Measurements from ENCODE around the gene LUC7L. TPM values are rescaled to one million over a fixed set of nuclear protein-coding genes. Genes with fewer than 3 reads are reported as not detected.
"Not testable (repeated sequence)": the region's sequence is repeated elsewhere in the genome, so short reads cannot be mapped to it uniquely, and the experiment has no call there.

LUC7L gene
- total RNA-seq, 6 experiments from 2014 or later: 35.8 to 47.5 (median 41.7) TPM

GRCh38 chr16:230949-231348 is 1.7 kb upstream of the LUC7L start:
- Mint-ChIP-seq H3K36me3 (ENCODE audit: low read depth) (peaks cover 28% of the 10 kb centered on the region), H3K9me3 (no peaks in the 10 kb centered on the region; the same call in 1 of the 2 replicates), H3K4me1 (ENCODE audit: low read depth) (peaks cover 38% of the 10 kb centered on the region), H3K27ac (no peak overlapping the region), H3K4me3 (no peak overlapping the region), H3K27me3 (ENCODE audit: insufficient read depth) (peaks cover 2% of the 10 kb centered on the region; the same call in 1 of the 2 replicates)
- DNase-seq: no peak
- TF ChIP-seq CTCF (IDR thresholded peaks at IDR 0.05): no peak

- H3K27ac Mint-ChIP-seq; H3K4me3 Mint-ChIP-seq; DNase-seq; H3K27me3 Mint-ChIP-seq (ENCODE audit: insufficient read depth); H3K9me3 Mint-ChIP-seq: not testable (repeated sequence)
- Mint-ChIP-seq H3K4me1 (ENCODE audit: low read depth) (peaks cover 35% of the 10 kb centered on the region), H3K36me3 (ENCODE audit: low read depth) (peaks cover 28% of the 10 kb centered on the region)
Measured at GRCh38 chr16:230351-230750, 1.1 kb upstream of the LUC7L start.

GRCh38 chr16:229731-230281 is 557 bp upstream of the LUC7L start:
- no peak for DNase-seq
- Mint-ChIP-seq H3K27me3 (ENCODE audit: insufficient read depth) (no peaks in the 10 kb centered on the region), H3K4me1 (ENCODE audit: low read depth) (peaks cover 35% of the 10 kb centered on the region), H3K27ac (no peak overlapping the region), H3K36me3 (ENCODE audit: low read depth) (peaks cover 28% of the 10 kb centered on the region), H3K4me3 (peak overlapping the region; percentile 80), H3K9me3 (no peaks in the 10 kb centered on the region)
- no peak for TF ChIP-seq CTCF (IDR thresholded peaks at IDR 0.05)

- DNase-seq: no peak
- peak overlapping the region; percentile 94 for H3K4me3 Mint-ChIP-seq
- peaks cover 28% of the 10 kb centered on the region for H3K36me3 Mint-ChIP-seq (ENCODE audit: low read depth)
Measured at GRCh38 chr16:228151-228851, 948 bp downstream of the LUC7L start.

GRCh38 chr16:220021-220420 is 9.2 kb downstream of the LUC7L start:
- no peak overlapping the region for H3K4me3 Mint-ChIP-seq
- no peaks in the 10 kb centered on the region for H3K9me3 Mint-ChIP-seq
- peaks cover 20% of the 10 kb centered on the region for H3K36me3 Mint-ChIP-seq (ENCODE audit: low read depth)
- H3K4me1 Mint-ChIP-seq (ENCODE audit: low read depth): no peaks in the 10 kb centered on the region
- no peak overlapping the region for H3K27ac Mint-ChIP-seq
- no peaks in the 10 kb centered on the region for H3K27me3 Mint-ChIP-seq (ENCODE audit: insufficient read depth)
- TF ChIP-seq CTCF (IDR thresholded peaks at IDR 0.05): no peak
- DNase-seq: no peak

More at GRCh38 chr16:228151-228851, 948 bp downstream of the LUC7L start:
- Mint-ChIP-seq H3K9me3 (no peaks in the 10 kb centered on the region), H3K27ac (peak overlapping the region; percentile 94), H3K4me1 (ENCODE audit: low read depth) (peaks cover 35% of the 10 kb centered on the region), H3K27me3 (ENCODE audit: insufficient read depth) (no peaks in the 10 kb centered on the region)
- no peak for TF ChIP-seq CTCF (IDR thresholded peaks at IDR 0.05)

GRCh38 chr16:212999-213398 is 16.2 kb downstream of the LUC7L start:
- Mint-ChIP-seq H3K4me1 (ENCODE audit: low read depth) (peaks cover 11% of the 10 kb centered on the region), H3K27ac (no peak overlapping the region), H3K4me3 (no peak overlapping the region), H3K36me3 (ENCODE audit: low read depth) (peaks cover 10% of the 10 kb centered on the region; the same call in 1 of the 2 replicates), H3K27me3 (ENCODE audit: insufficient read depth) (no peaks in the 10 kb centered on the region; the same call in 1 of the 2 replicates), H3K9me3 (no peaks in the 10 kb centered on the region)
- DNase-seq: no peak
- no peak for TF ChIP-seq CTCF (IDR thresholded peaks at IDR 0.05)

GRCh38 chr16:211631-212180 is 17.5 kb downstream of the LUC7L start:
- peaks cover 11% of the 10 kb centered on the region for H3K36me3 Mint-ChIP-seq (ENCODE audit: low read depth)
- not testable (repeated sequence) for H3K9me3 Mint-ChIP-seq; H3K27me3 Mint-ChIP-seq (ENCODE audit: insufficient read depth); DNase-seq; H3K4me3 Mint-ChIP-seq; H3K27ac Mint-ChIP-seq
- peaks cover 11% of the 10 kb centered on the region for H3K4me1 Mint-ChIP-seq (ENCODE audit: low read depth)

- not testable (repeated sequence) for H3K27ac Mint-ChIP-seq; H3K27me3 Mint-ChIP-seq (ENCODE audit: insufficient read depth); H3K9me3 Mint-ChIP-seq; DNase-seq; H3K4me3 Mint-ChIP-seq
- H3K4me1 Mint-ChIP-seq (ENCODE audit: low read depth): peaks cover 11% of the 10 kb centered on the region
- peaks cover 18% of the 10 kb centered on the region for H3K36me3 Mint-ChIP-seq (ENCODE audit: low read depth)
Measured at GRCh38 chr16:209359-209758, 19.9 kb downstream of the LUC7L start.

- DNase-seq; H3K4me3 Mint-ChIP-seq; H3K27me3 Mint-ChIP-seq (ENCODE audit: insufficient read depth); H3K4me1 Mint-ChIP-seq (ENCODE audit: low read depth); H3K9me3 Mint-ChIP-seq; H3K27ac Mint-ChIP-seq: not testable (repeated sequence)
- peaks cover 23% of the 10 kb centered on the region for H3K36me3 Mint-ChIP-seq (ENCODE audit: low read depth)
Measured at GRCh38 chr16:204046-204445, 25.2 kb downstream of the LUC7L start.

Measured in HFFc6 (cell line).